Measurements from ENCODE around the gene ABR. TPM values are rescaled to one million over a fixed set of nuclear protein-coding genes. Genes with fewer than 3 reads are reported as not detected.
A peak's percentile ranks its signal among the peaks of the same experiment; 100 is the strongest.

Gene ABR
- total RNA-seq, 1 donor from 2014 or later, result 76.6 TPM

DNA sequence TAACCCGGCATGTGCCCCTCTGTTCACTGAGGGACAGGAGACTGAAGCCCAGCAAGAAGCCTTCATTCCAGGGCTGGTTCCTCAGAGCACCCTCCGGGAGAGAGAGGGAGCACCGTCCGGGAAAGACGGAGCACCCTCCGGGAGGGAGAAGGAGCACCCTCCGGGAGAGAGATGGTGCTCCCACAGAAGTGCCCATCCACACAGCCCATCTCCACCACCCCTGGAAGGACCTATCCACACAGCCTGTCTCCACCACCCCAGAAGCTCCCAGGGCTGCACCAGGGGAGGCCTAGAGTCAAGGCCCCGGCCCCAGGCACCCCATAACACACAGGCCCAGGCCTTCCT lies 88.6 kb downstream of the ABR start:
- no peak overlapping the region for H3K4me3 Mint-ChIP-seq (ENCODE audit: unreplicated experiment)

DNA sequence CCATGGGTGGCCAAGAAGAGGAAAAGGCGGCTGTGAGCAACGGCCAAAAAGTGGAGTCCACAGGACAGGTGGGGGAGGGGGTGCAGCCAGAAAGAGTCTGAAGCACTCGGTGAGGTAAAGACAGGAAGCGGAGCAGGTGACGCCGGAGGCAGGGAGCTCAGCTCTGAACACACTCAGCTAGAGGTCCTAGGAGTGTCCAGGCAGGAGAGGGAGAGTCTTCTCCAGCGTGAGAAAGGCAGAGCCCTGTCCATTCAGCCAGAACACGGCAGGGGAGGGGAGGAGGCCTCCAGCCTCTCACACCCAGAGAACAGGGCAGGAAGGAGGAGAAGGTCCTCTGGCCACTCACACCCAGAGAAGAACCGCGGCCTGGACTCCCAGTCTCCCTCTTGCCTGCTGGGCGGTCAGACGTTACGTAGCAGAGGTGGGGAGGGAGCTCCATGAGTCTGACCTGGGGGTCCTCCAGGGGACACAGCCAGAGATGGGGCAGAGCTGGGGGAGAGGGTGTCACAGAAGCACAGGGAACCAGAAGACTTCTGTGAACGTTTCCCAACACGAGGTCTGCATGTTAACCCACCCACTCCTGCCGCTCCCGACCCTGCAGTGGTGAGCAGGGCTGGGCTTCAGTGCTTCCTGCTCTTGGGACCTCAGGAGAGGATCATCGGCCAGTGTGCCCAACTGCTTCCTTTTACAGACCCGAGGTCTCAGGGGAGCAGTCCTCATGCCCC lies 89.2 kb downstream of the ABR start:
- TF ChIP-seq, protein P1, sequence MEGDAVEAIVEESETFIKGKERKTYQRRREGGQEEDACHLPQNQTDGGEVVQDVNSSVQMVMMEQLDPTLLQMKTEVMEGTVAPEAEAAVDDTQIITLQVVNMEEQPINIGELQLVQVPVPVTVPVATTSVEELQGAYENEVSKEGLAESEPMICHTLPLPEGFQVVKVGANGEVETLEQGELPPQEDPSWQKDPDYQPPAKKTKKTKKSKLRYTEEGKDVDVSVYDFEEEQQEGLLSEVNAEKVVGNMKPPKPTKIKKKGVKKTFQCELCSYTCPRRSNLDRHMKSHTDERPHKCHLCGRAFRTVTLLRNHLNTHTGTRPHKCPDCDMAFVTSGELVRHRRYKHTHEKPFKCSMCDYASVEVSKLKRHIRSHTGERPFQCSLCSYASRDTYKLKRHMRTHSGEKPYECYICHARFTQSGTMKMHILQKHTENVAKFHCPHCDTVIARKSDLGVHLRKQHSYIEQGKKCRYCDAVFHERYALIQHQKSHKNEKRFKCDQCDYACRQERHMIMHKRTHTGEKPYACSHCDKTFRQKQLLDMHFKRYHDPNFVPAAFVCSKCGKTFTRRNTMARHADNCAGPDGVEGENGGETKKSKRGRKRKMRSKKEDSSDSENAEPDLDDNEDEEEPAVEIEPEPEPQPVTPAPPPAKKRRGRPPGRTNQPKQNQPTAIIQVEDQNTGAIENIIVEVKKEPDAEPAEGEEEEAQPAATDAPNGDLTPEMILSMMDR (IDR thresholded peaks at IDR 0.05; ENCODE audit: unreplicated experiment), result no peak
- Mint-ChIP-seq H3K27me3 (ENCODE audit: unreplicated experiment) (peaks cover 1% of the 10 kb centered on the region), H3K9me3 (ENCODE audit: unreplicated experiment) (no peaks in the 10 kb centered on the region), H3K36me3 (ENCODE audit: low read depth, unreplicated experiment) (peaks cover 23% of the 10 kb centered on the region), H3K4me1 (ENCODE audit: unreplicated experiment) (peaks cover 22% of the 10 kb centered on the region), H3K27ac (ENCODE audit: unreplicated experiment) (peak overlapping the region; percentile 80), H3K4me3 (ENCODE audit: unreplicated experiment) (no peak overlapping the region)
- no peak for DNase-seq (ENCODE audit: low spot score)

More for the DNA sequence above, 88.6 kb downstream of the ABR start:
- no peak for DNase-seq (ENCODE audit: low spot score)
- Mint-ChIP-seq H3K27me3 (ENCODE audit: unreplicated experiment) (peaks cover 1% of the 10 kb centered on the region), H3K4me1 (ENCODE audit: unreplicated experiment) (peaks cover 27% of the 10 kb centered on the region), H3K9me3 (ENCODE audit: unreplicated experiment) (no peaks in the 10 kb centered on the region), H3K36me3 (ENCODE audit: low read depth, unreplicated experiment) (peaks cover 23% of the 10 kb centered on the region), H3K27ac (ENCODE audit: unreplicated experiment) (no peak overlapping the region)
- TF ChIP-seq, protein P1 (IDR thresholded peaks at IDR 0.05; ENCODE audit: unreplicated experiment), result no peak

DNA sequence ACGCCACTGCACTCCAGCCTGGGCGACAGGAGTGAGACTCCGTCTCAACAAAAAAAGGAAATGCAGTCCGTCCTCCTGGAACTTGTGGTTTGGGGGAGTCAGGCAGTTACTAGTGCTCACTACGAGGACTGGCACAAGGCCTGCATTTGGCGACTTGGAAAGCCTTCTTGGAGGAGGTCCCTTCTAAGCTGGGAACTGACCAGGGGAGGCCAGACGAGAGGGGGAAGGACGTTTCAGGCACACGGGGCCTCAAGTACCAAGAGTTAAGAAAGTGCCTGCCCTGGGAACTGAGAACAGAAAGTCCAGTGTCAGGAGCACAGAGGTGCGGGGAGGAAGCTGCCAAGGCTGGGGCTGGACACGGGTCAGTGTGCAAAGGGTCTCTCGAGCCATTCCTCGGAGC lies 89.9 kb downstream of the ABR start:
- Mint-ChIP-seq H3K4me3 (ENCODE audit: unreplicated experiment) (peak overlapping the region; percentile 64), H3K9me3 (ENCODE audit: unreplicated experiment) (no peaks in the 10 kb centered on the region), H3K27me3 (ENCODE audit: unreplicated experiment) (peaks cover 1% of the 10 kb centered on the region), H3K27ac (ENCODE audit: unreplicated experiment) (peak overlapping the region; percentile 80), H3K4me1 (ENCODE audit: unreplicated experiment) (peaks cover 16% of the 10 kb centered on the region), H3K36me3 (ENCODE audit: low read depth, unreplicated experiment) (peaks cover 23% of the 10 kb centered on the region)
- no peak for DNase-seq (ENCODE audit: low spot score)
- TF ChIP-seq, protein P1 (IDR thresholded peaks at IDR 0.05; ENCODE audit: unreplicated experiment), result no peak

DNA sequence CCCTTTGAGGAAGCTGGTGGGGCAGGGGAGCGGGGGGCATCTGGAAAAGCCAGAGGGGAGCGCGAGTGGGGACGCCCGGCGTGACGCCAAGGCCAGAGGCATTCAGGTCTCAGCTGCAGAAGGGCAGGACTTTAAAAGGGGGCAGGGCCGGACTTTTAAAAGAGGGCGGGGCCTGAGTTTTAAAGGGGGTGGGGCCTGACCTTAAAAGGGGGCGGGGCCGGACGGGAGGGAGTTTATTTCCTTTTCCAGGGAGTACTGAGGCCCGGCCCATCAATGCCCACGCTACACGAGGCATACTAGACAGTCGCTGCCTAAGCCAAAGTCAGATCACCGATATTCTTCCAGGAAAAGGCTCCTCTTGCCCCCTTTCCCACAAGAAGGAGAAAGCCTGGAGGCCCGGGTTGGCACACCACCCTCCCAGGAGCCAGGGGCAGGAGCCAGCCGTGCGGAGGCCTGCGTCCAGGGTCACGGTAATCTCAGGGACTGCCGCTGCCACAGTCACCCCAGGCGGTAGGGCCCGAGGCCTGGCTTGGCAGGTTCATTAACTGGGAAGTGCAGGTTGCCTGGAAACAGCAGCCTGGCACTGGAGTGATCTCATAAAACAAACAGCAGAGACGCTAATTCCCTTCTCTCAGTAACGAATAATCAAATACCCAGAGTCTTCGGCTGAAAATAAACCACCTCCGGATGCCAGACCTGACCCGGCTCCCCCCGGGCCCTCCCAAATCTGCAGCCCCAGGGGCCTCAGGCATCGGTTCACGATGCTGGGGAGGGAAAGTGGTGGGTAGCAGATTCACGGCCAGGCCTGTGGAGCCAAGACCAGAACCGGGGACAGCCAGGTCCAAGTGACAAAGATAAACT lies 92.2 kb downstream of the ABR start:
- Mint-ChIP-seq H3K36me3 (ENCODE audit: low read depth, unreplicated experiment) (peaks cover 19% of the 10 kb centered on the region), H3K27ac (ENCODE audit: unreplicated experiment) (no peak overlapping the region), H3K4me3 (ENCODE audit: unreplicated experiment) (no peak overlapping the region), H3K27me3 (ENCODE audit: unreplicated experiment) (peaks cover 3% of the 10 kb centered on the region), H3K4me1 (ENCODE audit: unreplicated experiment) (peaks cover 12% of the 10 kb centered on the region), H3K9me3 (ENCODE audit: unreplicated experiment) (no peaks in the 10 kb centered on the region)
- TF ChIP-seq, protein P1 (IDR thresholded peaks at IDR 0.05; ENCODE audit: unreplicated experiment), result no peak
- peak; percentile 49 for DNase-seq (ENCODE audit: low spot score)
